HEK293T (cell line): ENCODE results near the gene EPS8L3.
"Not testable (repeated sequence)": the region's sequence is repeated elsewhere in the genome, so short reads cannot be mapped to it uniquely, and the experiment has no call there.

ENCODE experiments used
- CTCF ChIA-PET: fragments of 350-600 bp; formaldehyde crosslinking; extraction: SDS; loops from one replicate; lab custom pipeline; 2021; ENCODE audit warnings: antibody characterized with exemption, inconsistent platforms; lab: Yijun Ruan, JAX
- POLR2A ChIA-PET: fragments of 350-600 bp; formaldehyde crosslinking; extraction: SDS; loops from one replicate; lab custom pipeline; 2020; ENCODE audit warnings: antibody characterized with exemption, inconsistent platforms; lab: Yijun Ruan, JAX
- DNase-seq: peaks from one replicate; pipeline ENCODE4 v3.0.0; 2012; ENCODE audit warnings: mixed read lengths; ENCODE audit errors: extremely low spot score
- ARNT ChIP-seq: fragments of 450-650 bp; IDR thresholded peaks from 2 replicates; pipeline ENCODE4 v1.6.1; 2017; ENCODE audit warnings: mild to moderate bottlenecking
- BHLHE40 ChIP-seq: fragments of 450-650 bp; IDR thresholded peaks from 2 replicates; pipeline ENCODE4 v1.6.1; 2016; ENCODE audit warnings: mild to moderate bottlenecking, moderate library complexity, borderline replicate concordance
- CTBP1 ChIP-seq: fragments of 450-650 bp; IDR thresholded peaks from 2 replicates; pipeline ENCODE4 v1.6.1; 2016; ENCODE audit warnings: borderline replicate concordance
- ELF4 ChIP-seq: fragments of 450-650 bp; IDR thresholded peaks from 2 replicates; pipeline ENCODE4 v1.6.1; 2017; ENCODE audit warnings: antibody characterized with exemption
- FOXA1 ChIP-seq: fragments of 450-650 bp; IDR thresholded peaks from 2 replicates; pipeline ENCODE4 v1.6.1; 2016; ENCODE audit warnings: mild to moderate bottlenecking
- FOXK2 ChIP-seq: fragments of 450-650 bp; IDR thresholded peaks from 2 replicates; pipeline ENCODE4 v1.6.1; 2016; ENCODE audit warnings: mild to moderate bottlenecking
- FOXM1 ChIP-seq: fragments of 450-650 bp; IDR thresholded peaks from 2 replicates; pipeline ENCODE4 v1.6.1; 2017; ENCODE audit warnings: mild to moderate bottlenecking, borderline replicate concordance
- HDGF ChIP-seq: fragments of 450-650 bp; IDR thresholded peaks from 2 replicates; pipeline ENCODE4 v1.6.1; 2017; ENCODE audit warnings: antibody characterized with exemption, borderline replicate concordance
- L3MBTL2 ChIP-seq: fragments of 450-650 bp; conservative IDR thresholded peaks from 2 replicates; pipeline ENCODE4 v1.6.1; 2016; ENCODE audit warnings: mild to moderate bottlenecking
- LEF1 ChIP-seq: fragments of 450-650 bp; IDR thresholded peaks from 2 replicates; pipeline ENCODE4 v1.6.1; 2017; ENCODE audit warnings: mild to moderate bottlenecking, borderline replicate concordance
- NFRKB ChIP-seq: fragments of 450-650 bp; IDR thresholded peaks from 2 replicates; pipeline ENCODE4 v1.6.1; 2016; ENCODE audit warnings: mild to moderate bottlenecking, moderate library complexity
- SP1 ChIP-seq: fragments of 450-650 bp; IDR thresholded peaks from 2 replicates; pipeline ENCODE4 v1.6.1; 2017
- SUZ12 ChIP-seq: fragments of 450-650 bp; IDR thresholded peaks from 2 replicates; pipeline ENCODE4 v1.6.1; 2016; ENCODE audit warnings: mild to moderate bottlenecking
- TARDBP ChIP-seq: fragments of 450-650 bp; IDR thresholded peaks from 2 replicates; pipeline ENCODE4 v1.6.1; 2016
- ZNF384 ChIP-seq: fragments of 450-650 bp; IDR thresholded peaks from 2 replicates; pipeline ENCODE4 v1.6.1; 2016
- TF ChIP-seq, protein P1 (sequence below): fragments of 450-650 bp; IDR thresholded peaks from 2 replicates; pipeline ENCODE4 v1.6.1; 2016

The EPS8L3 gene

GRCh38 chr1:109768820-109769219, 5.1 kb upstream of the EPS8L3 start:
- DNase-seq, result no peak
- TF ChIP-seq BHLHE40, result no peak
- no peak for TF ChIP-seq ZNF384
- TF ChIP-seq ELF4, result no peak
- TF ChIP-seq TARDBP, result no peak
- TF ChIP-seq, protein P1, sequence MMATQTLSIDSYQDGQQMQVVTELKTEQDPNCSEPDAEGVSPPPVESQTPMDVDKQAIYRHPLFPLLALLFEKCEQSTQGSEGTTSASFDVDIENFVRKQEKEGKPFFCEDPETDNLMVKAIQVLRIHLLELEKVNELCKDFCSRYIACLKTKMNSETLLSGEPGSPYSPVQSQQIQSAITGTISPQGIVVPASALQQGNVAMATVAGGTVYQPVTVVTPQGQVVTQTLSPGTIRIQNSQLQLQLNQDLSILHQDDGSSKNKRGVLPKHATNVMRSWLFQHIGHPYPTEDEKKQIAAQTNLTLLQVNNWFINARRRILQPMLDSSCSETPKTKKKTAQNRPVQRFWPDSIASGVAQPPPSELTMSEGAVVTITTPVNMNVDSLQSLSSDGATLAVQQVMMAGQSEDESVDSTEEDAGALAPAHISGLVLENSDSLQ, result no peak
- TF ChIP-seq FOXK2, result no peak
- no peak for TF ChIP-seq CTBP1
- no peak for TF ChIP-seq NFRKB
- TF ChIP-seq ARNT, result no peak
- TF ChIP-seq LEF1, result no peak
- CTCF ChIA-PET, result interaction anchor here (1.6 to 8.9 kb wide), 2 partner anchors 51 to 130 kb away, joined by 3 to 118 read pairs; no protein-coding TSS in a partner anchor
- POLR2A ChIA-PET, result interaction anchor here (2.0 kb wide), 1 partner anchor 221 kb away, joined by 7 read pairs; the partner anchor contains the start of gene GNAI3

DNA sequence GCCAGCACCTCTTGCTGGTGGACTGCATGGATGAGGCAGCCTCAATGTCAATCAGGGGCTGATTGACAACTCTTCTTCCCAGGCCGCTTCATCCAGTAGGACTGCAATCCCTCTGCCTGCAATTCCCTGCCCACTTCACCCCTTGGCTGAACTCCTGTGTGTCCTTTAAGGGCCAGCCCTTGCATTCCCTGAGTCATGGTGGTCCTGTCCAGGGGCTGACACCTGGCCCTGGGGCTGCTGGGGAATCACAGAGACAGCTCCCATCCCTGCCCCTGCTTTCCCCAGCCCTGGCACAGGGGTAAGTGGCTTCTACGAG, 4.6 kb upstream of the EPS8L3 start:
- ChIA-PET CTCF (interaction anchor here (1.6 kb wide), 1 partner anchor 50 kb away, joined by 3 read pairs; no protein-coding TSS in a partner anchor), POLR2A (no interaction called here)
- no peak for DNase-seq
- no peak for TF ChIP-seq FOXM1
- TF ChIP-seq TARDBP, result no peak
- no peak for TF ChIP-seq SP1
- TF ChIP-seq, protein P1, result no peak
- TF ChIP-seq HDGF, result no peak
- TF ChIP-seq BHLHE40, result no peak
- TF ChIP-seq CTBP1, result no peak
- no peak for TF ChIP-seq FOXK2
- no peak for TF ChIP-seq ZNF384
- no peak for TF ChIP-seq L3MBTL2
- TF ChIP-seq ARNT, result no peak
- TF ChIP-seq SUZ12, result no peak
- TF ChIP-seq NFRKB, result no peak
- TF ChIP-seq FOXA1, result no peak

DNA sequence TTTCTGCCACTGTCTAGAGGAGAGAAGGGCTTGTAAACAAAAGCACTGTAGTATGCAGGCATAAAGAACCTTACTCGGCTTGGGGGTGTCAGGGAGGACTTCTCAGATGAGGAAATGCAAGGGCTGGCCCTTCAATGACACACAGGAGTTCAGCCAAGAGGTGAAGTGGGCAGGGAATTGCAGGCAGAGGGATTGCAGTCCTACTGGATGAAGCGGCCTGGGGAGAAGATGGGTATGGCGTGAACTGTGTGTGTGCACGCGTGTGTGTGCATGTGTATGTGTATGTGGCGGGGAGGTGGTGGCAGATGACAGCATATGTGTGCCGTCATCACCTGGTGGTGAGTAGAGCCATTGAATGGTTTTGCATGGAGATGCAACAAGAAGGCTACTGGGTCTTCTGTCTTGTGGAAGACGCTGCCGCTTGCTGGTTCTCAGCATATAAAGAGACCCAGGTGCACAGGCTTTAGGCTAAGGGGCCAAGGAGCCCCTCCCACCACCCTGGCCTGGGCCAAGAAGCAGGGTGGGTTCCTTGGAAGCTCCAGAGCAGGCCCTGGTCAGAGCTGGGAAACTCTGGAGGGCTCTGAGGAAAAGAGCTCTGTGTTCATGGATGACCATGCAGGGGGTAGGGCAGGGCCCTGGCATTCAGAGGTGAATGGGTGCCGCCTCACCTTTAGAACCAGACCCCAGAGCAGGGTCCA, 4.1 kb upstream of the EPS8L3 start:
- ChIA-PET CTCF (no interaction called here), POLR2A (no interaction called here)
- TF ChIP-seq FOXM1 (no peak), SUZ12 (no peak), SP1 (no peak), TARDBP (no peak), LEF1 (no peak), ZNF384 (no peak), HDGF (no peak), FOXA1 (no peak), FOXK2 (no peak), ARNT (no peak), ELF4 (no peak), NFRKB (no peak), CTBP1 (no peak), BHLHE40 (no peak), L3MBTL2 (no peak)
- TF ChIP-seq, protein P1, result no peak
- no peak for DNase-seq

GRCh38 chr1:109766991-109767636, 3.4 kb upstream of the EPS8L3 start:
- DNase-seq, CTCF ChIA-PET, POLR2A ChIA-PET: not testable (repeated sequence)

DNA sequence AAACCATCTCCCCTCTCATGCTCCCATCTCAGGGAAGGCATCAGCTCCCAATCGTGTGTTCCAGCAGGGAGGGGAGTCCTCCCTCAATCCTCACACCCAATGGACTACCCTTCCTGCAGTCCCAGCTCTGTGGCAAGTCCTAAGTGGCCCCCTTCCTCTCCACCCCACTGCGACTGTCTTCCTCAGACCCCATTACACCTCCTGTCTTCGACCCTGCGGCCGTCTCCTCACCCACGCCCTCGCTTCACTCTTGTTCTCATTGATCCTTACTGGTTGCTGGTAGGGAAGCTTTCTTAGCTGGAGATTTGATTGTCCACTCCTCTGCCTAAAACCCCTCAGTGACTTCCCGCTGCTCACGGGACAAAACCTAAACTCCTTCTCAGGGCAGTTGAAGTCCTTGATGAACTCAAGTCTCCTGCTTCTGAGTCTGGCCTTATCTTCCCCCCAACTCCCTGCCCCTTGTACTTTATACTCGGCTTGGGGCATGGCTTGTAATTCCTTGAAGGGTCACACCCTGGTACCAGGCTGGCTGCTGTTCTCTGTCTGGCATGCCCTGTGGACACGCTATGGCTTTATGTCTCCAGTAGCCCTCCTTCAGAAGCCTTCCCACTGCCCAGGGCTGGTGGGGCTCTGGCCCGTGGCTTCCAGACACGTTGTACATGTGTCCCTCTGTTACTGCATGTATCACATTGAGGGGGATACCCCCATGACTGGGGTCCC, 2.3 kb upstream of the EPS8L3 start:
- TF ChIP-seq TARDBP, result no peak
- ChIA-PET POLR2A (interaction anchor here (1.5 kb wide), 1 partner anchor 218 kb away, joined by 4 read pairs; the partner anchor contains the start of gene GNAI3), CTCF (interaction anchor here (0.6 to 1.3 kb wide), 3 partner anchors 8 to 645 kb away, joined by 5 to 7 read pairs (median 7); no protein-coding TSS in a partner anchor)
- no peak for DNase-seq

- CTCF ChIA-PET, result interaction anchor here (0.9 to 1.3 kb wide), 2 partner anchors 9 to 11 kb away, joined by 5 to 7 read pairs; no protein-coding TSS in a partner anchor
- DNase-seq, result no peak
- POLR2A ChIA-PET, result interaction anchor here (1.5 kb wide), 1 partner anchor 217 kb away, joined by 4 read pairs; the partner anchor contains the start of gene GNAI3
- TF ChIP-seq ZNF384 (no peak), SP1 (no peak), CTBP1 (no peak), NFRKB (no peak), BHLHE40 (no peak), FOXK2 (no peak), SUZ12 (no peak), HDGF (no peak), FOXM1 (no peak), FOXA1 (no peak)
- TF ChIP-seq, protein P1, result no peak
Measured at GRCh38 chr1:109765483-109765815, 1.7 kb upstream of the EPS8L3 start.
